Panc1 (cell line): ENCODE measurements around the gene ASRGL1. TPM values are rescaled to one million over a fixed set of nuclear protein-coding genes. Genes with fewer than 3 reads are reported as not detected.

Experiments
- ATAC-seq: fragments of 200-7000 bp; cut with Tn5 transposase; 2 replicates; pipeline ENCODE4 v1.9.1; 2020; ENCODE audit warnings: mild to moderate bottlenecking, moderate library complexity
- BruUV-seq: library from RNA; stranded (reverse); fragments of 400-500 nt; replicated peaks from 2 replicates; lab custom pipeline; 2021; lab: Mats Ljungman, UMichigan
- CTCF ChIA-PET: fragments of 300-600 bp; sonication (Branson Sonifier 250); formaldehyde crosslinking; loops from one replicate; lab custom pipeline; 2022; ENCODE audit warnings: antibody characterized with exemption; lab: Charles Lee
- POLR2A ChIA-PET: fragments of 300-600 bp; sonication (Branson Sonifier 250); formaldehyde crosslinking; loops from one replicate; lab custom pipeline; 2022; ENCODE audit warnings: antibody characterized with exemption; lab: Charles Lee
- DNase-seq: peaks from one replicate; pipeline ENCODE4 v3.0.0-alpha.2; 2010; ENCODE audit warnings: low read depth, low spot score
- H3K27ac ChIP-seq: 2 replicates; pipeline ENCODE4 v1.5.1; 2011; ENCODE audit warnings: mild to moderate bottlenecking, low read length, inconsistent platforms
- H3K27me3 ChIP-seq: fragments of 200-500 bp; sonication (Bioruptor generic); 2 replicates; pipeline ENCODE4 v1.6.0; 2014; ENCODE audit warnings: low read length, inconsistent platforms; ENCODE audit not compliant: control insufficient read depth, insufficient read depth
- H3K36me3 ChIP-seq: fragments of 200-500 bp; sonication (Bioruptor generic); 2 replicates; pipeline ENCODE4 v1.5.1; 2014; ENCODE audit warnings: inconsistent platforms, mild to moderate bottlenecking, low read length, moderate library complexity; ENCODE audit not compliant: control insufficient read depth, insufficient read depth
- H3K4me1 ChIP-seq: 2 replicates; pipeline ENCODE4 v1.5.1; 2011; ENCODE audit warnings: inconsistent platforms, mild to moderate bottlenecking, low read length, moderate library complexity; ENCODE audit not compliant: control insufficient read depth, insufficient read depth
- H3K4me3 ChIP-seq, 2 experiments: 2 replicates each; pipeline ENCODE4 v1.5.1; 2011 to 2012; ENCODE audit warnings: low read depth in 2 of 2, low read length in 2 of 2, mild to moderate bottlenecking in 2 of 2, inconsistent platforms in 1 of 2, moderate library complexity in 1 of 2
- H3K9me3 ChIP-seq: fragments of 200-500 bp; sonication (Bioruptor generic); 2 replicates; pipeline ENCODE4 v1.5.1; 2014; ENCODE audit warnings: low read depth, mild to moderate bottlenecking, inconsistent platforms, low read length, moderate library complexity; ENCODE audit not compliant: control insufficient read depth, insufficient read depth
- CTCF ChIP-seq: fragments of 450-650 bp; IDR thresholded peaks from 2 replicates; pipeline ENCODE4 v1.5.1; 2017; ENCODE audit warnings: mild to moderate bottlenecking
- POLR2AphosphoS5 ChIP-seq: IDR thresholded peaks from 2 replicates; pipeline ENCODE4 v1.6.1; 2012; ENCODE audit warnings: mild to moderate bottlenecking, low read depth, low read length, moderate library complexity
- REST ChIP-seq, 2 experiments: IDR thresholded peaks; 2 replicates each; pipeline ENCODE4 v1.6.1; 2011 to 2012; ENCODE audit warnings: low read depth in 2 of 2, control low read depth in 1 of 2, low read length in 1 of 2, mild to moderate bottlenecking in 1 of 2, moderate library complexity in 1 of 2; ENCODE audit not compliant: insufficient read depth in 1 of 2
- SIN3A ChIP-seq: IDR thresholded peaks from 2 replicates; pipeline ENCODE4 v1.6.1; 2012; ENCODE audit warnings: low read depth, mild to moderate bottlenecking, low read length, moderate library complexity, borderline replicate concordance; ENCODE audit not compliant: insufficient read depth
- TCF7L2 ChIP-seq: IDR thresholded peaks from 2 replicates; pipeline ENCODE4 v1.6.1; 2011; ENCODE audit warnings: mild to moderate bottlenecking, low read depth, low read length, inconsistent platforms
- in situ Hi-C: cut with HindIII; loops from 2 replicates; pipeline ENCODE4 v1.10.0; 2016; ENCODE audit warnings: low sequenced_read_pairs, low pct_unique_long_range_greater_than_20kb
- intact Hi-C: fragments of 100-400 bp; cut with micrococcal nuclease; formaldehyde crosslinking; loops from one replicate; pipeline ENCODE4 v1.10.0; 2022; ENCODE audit not compliant: unreplicated experiment
- total RNA-seq: library from RNA; stranded (reverse); gene quantifications from one replicate; pipeline ENCODE4 v1.2.1, GENCODE V29; 2021; ENCODE audit not compliant: unreplicated experiment

ASRGL1 gene
- total RNA-seq, 1 experiment from 2014 or later, result 43.2 TPM

- H3K27me3 ChIP-seq, result no peaks in the 10 kb centered on the region
- in situ Hi-C loops, result no loop called here
- POLR2A ChIA-PET, result interaction anchor here (0.6 kb wide), 1 partner anchor 260 kb away, joined by 8 read pairs; the partner anchor contains the start of genes EML3 and ROM1
- DNase-seq, result no peak
- BruUV-seq, result no TSS peak
- no peaks in the 10 kb centered on the region for H3K9me3 ChIP-seq
- no peaks in the 10 kb centered on the region for H3K36me3 ChIP-seq
- H3K4me3 ChIP-seq, result no peak overlapping the region
- no peaks in the 10 kb centered on the region for H3K4me1 ChIP-seq
- no peak overlapping the region for H3K27ac ChIP-seq
- TF ChIP-seq CTCF, result no peak
- no peak for TF ChIP-seq SIN3A
- TF ChIP-seq TCF7L2, result no peak
- TF ChIP-seq REST (IDR thresholded peaks at IDR 0.05; ENCODE audit: insufficient read depth in 1 of 2, low read depth in 2 of 2, low read length in 1 of 2), result no peak
- intact Hi-C loops, result no loop called here
- no peak for ATAC-seq
- CTCF ChIA-PET, result no interaction called here
Measured at GRCh38 chr11:62352355-62353336, 15.4 kb downstream of the ASRGL1 start.

- no peak for ATAC-seq
- no peaks in the 10 kb centered on the region for H3K9me3 ChIP-seq
- no peaks in the 10 kb centered on the region for H3K27me3 ChIP-seq
- no TSS peak for BruUV-seq
- no peaks in the 10 kb centered on the region for H3K4me1 ChIP-seq
- H3K4me3 ChIP-seq, result no peak overlapping the region
- ChIA-PET CTCF (no interaction called here), POLR2A (no interaction called here)
- in situ Hi-C loops (no loop called here), intact Hi-C loops (no loop called here)
- H3K36me3 ChIP-seq, result no peaks in the 10 kb centered on the region
- H3K27ac ChIP-seq, result no peak overlapping the region
- no peak for TF ChIP-seq TCF7L2
- TF ChIP-seq CTCF, result no peak
- TF ChIP-seq SIN3A, result no peak
- TF ChIP-seq REST (IDR thresholded peaks at IDR 0.05; ENCODE audit: insufficient read depth in 1 of 2, low read depth in 2 of 2, low read length in 1 of 2), result no peak
- TF ChIP-seq POLR2AphosphoS5, result no peak
- no peak for DNase-seq
Measured at GRCh38 chr11:62353841-62354240, 16.6 kb downstream of the ASRGL1 start.
